Fibroblast of lung (primary cell): ENCODE results near the gene UTF1. TPM values are rescaled to one million over a fixed set of nuclear protein-coding genes. Genes with fewer than 3 reads are reported as not detected.

ENCODE experiments used
- DNase-seq, 2 donors: peaks; one replicate each; pipeline versions ENCODE4 v3.0.0 to v3.0.0-alpha.2; 2010; ENCODE audit warnings: low read depth in 2 of 2
- H2AFZ ChIP-seq: 2 replicates; pipeline ENCODE4 v1.5.1; 2012; ENCODE audit warnings: low read length, control low read depth, inconsistent platforms
- H3K27ac ChIP-seq: 2 replicates; pipeline ENCODE4 v1.5.1; 2011; ENCODE audit warnings: low read length, control low read depth; ENCODE audit not compliant: insufficient read depth
- H3K27me3 ChIP-seq: 2 replicates; pipeline ENCODE4 v1.5.1; 2011; ENCODE audit warnings: mild to moderate bottlenecking, low read length; ENCODE audit not compliant: control insufficient read depth, insufficient read depth
- H3K36me3 ChIP-seq: 2 replicates; pipeline ENCODE4 v1.5.1; 2011; ENCODE audit warnings: low read length; ENCODE audit not compliant: control insufficient read depth, insufficient read depth
- H3K4me1 ChIP-seq: 2 replicates; pipeline ENCODE4 v1.5.1; 2011; ENCODE audit warnings: low read length; ENCODE audit not compliant: control insufficient read depth, insufficient read depth; ENCODE audit errors: extremely low read depth
- H3K4me2 ChIP-seq: 2 replicates; pipeline ENCODE4 v1.5.1; 2011; ENCODE audit warnings: low read length, control low read depth; ENCODE audit not compliant: insufficient read depth; ENCODE audit errors: extremely low read depth
- H3K4me3 ChIP-seq, 4 experiments: fragments of 200-600 bp in 1 of 4; sonication (generic) in 1 of 4; replicated peaks in 1 of 4; 2 replicates each; pipeline ENCODE4 v1.5.1; 2011 to 2016; ENCODE audit warnings: low read length in 4 of 4, low read depth in 3 of 4, mild to moderate bottlenecking in 3 of 4, control low read depth in 2 of 4, inconsistent platforms in 1 of 4, mixed read lengths in 1 of 4; ENCODE audit not compliant: insufficient read depth in 1 of 4; ENCODE audit errors: control extremely low read depth in 1 of 4
- H3K79me2 ChIP-seq: 2 replicates; pipeline ENCODE4 v1.5.1; 2012; ENCODE audit warnings: mild to moderate bottlenecking, low read length, inconsistent platforms; ENCODE audit not compliant: control insufficient read depth, insufficient read depth
- H3K9ac ChIP-seq: 2 replicates; pipeline ENCODE4 v1.5.1; 2011; ENCODE audit warnings: mild to moderate bottlenecking, low read length, control low read depth; ENCODE audit not compliant: insufficient read depth
- H3K9me3 ChIP-seq: 2 replicates; pipeline ENCODE4 v1.5.1; 2012; ENCODE audit warnings: low read depth, low read length; ENCODE audit not compliant: control insufficient read depth, insufficient read depth
- H4K20me1 ChIP-seq: 2 replicates; pipeline ENCODE4 v1.5.1; 2011; ENCODE audit warnings: low read length; ENCODE audit not compliant: control insufficient read depth, insufficient read depth; ENCODE audit errors: extremely low read depth
- CTCF ChIP-seq, 2 donors: IDR thresholded peaks in 1 of 2; conservative IDR thresholded peaks in 1 of 2; 1 replicate in 1 of 2; 2 replicates in 1 of 2; pipeline ENCODE4 v1.5.1; 2011 to 2012; ENCODE audit warnings: low read length in 2 of 2, control low read depth in 1 of 2, inconsistent platforms in 1 of 2, low read depth in 1 of 2, mild to moderate bottlenecking in 1 of 2
- EZH2 ChIP-seq: IDR thresholded peaks from 2 replicates; pipeline ENCODE4 v1.5.1; 2012; ENCODE audit warnings: low read length, control low read depth, mild to moderate bottlenecking; ENCODE audit errors: missing control alignments
- polyA plus RNA-seq, 2 donors: library from polyadenylated mRNA; depleted of rRNA in 1 of 2; stranded (reverse) in 1 of 2; unstranded in 1 of 2; fragments of >200 nt; gene quantifications; 2 replicates each; pipeline ENCODE4 v1.2.1, GENCODE V29; 2011 to 2012; ENCODE audit warnings: missing spikeins in 1 of 2
- total RNA-seq: library from RNA; depleted of rRNA; stranded (reverse); fragments of >200 nt; gene quantifications from 2 replicates; pipeline ENCODE4 v1.2.1, GENCODE V29; 2014

Gene UTF1
- total and polyA plus RNA-seq, 2 donors (not counting 1 experiment from before 2014, with no cell fraction given), result not detected

GRCh38 chr10:133201948-133202725, 27.9 kb upstream of the UTF1 start:
- Histone ChIP-seq H3K9me3 (no peaks in the 10 kb centered on the region), H3K36me3 (no peaks in the 10 kb centered on the region), H2AFZ (no peak overlapping the region), H4K20me1 (no peaks in the 10 kb centered on the region), H3K27me3 (no peaks in the 10 kb centered on the region), H3K4me1 (no peaks in the 10 kb centered on the region), H3K9ac (no peak overlapping the region), H3K4me3 (no peak overlapping the region), H3K27ac (no peak overlapping the region), H3K79me2 (no peaks in the 10 kb centered on the region), H3K4me2 (no peak overlapping the region)
- DNase-seq, result no peak
- TF ChIP-seq EZH2, result no peak
- no peak for TF ChIP-seq CTCF (conservative IDR thresholded peaks at IDR 0.05 in 1 of 2, IDR thresholded peaks at IDR 0.05 in 1 of 2; ENCODE audit: low read depth in 1 of 2, low read length in 2 of 2)

- no peaks in the 10 kb centered on the region for H3K4me1 ChIP-seq
- no peaks in the 10 kb centered on the region for H4K20me1 ChIP-seq
- H3K9ac ChIP-seq, result no peak overlapping the region
- DNase-seq, result no peak
- H3K79me2 ChIP-seq, result no peaks in the 10 kb centered on the region
- H3K4me2 ChIP-seq, result no peak overlapping the region
- no peaks in the 10 kb centered on the region for H3K27me3 ChIP-seq
- no peak for TF ChIP-seq CTCF (conservative IDR thresholded peaks at IDR 0.05 in 1 of 2, IDR thresholded peaks at IDR 0.05 in 1 of 2; ENCODE audit: low read depth in 1 of 2, low read length in 2 of 2)
- no peak for TF ChIP-seq EZH2
- no peak overlapping the region for H2AFZ ChIP-seq
- H3K27ac ChIP-seq, result no peak overlapping the region
- H3K36me3 ChIP-seq, result no peaks in the 10 kb centered on the region
- no peaks in the 10 kb centered on the region for H3K9me3 ChIP-seq
- H3K4me3 ChIP-seq, result no peak overlapping the region
These were observed 27.0 kb upstream of the UTF1 start for GRCh38 chr10:133202778-133203651.

- Histone ChIP-seq H3K27ac (no peak overlapping the region), H2AFZ (no peak overlapping the region), H3K4me2 (no peak overlapping the region), H3K9me3 (peaks cover under 1% of the 10 kb centered on the region), H3K27me3 (no peaks in the 10 kb centered on the region), H3K4me3 (no peak overlapping the region), H3K79me2 (no peaks in the 10 kb centered on the region), H4K20me1 (no peaks in the 10 kb centered on the region), H3K36me3 (no peaks in the 10 kb centered on the region), H3K4me1 (no peaks in the 10 kb centered on the region), H3K9ac (no peak overlapping the region)
- DNase-seq, result no peak
- no peak for TF ChIP-seq CTCF (conservative IDR thresholded peaks at IDR 0.05 in 1 of 2, IDR thresholded peaks at IDR 0.05 in 1 of 2; ENCODE audit: low read depth in 1 of 2, low read length in 2 of 2)
- TF ChIP-seq EZH2, result no peak
These were observed 26.3 kb upstream of the UTF1 start for GRCh38 chr10:133203652-133204195.
